AG20443 (cell line): ENCODE data around the gene SLC44A5.
"Not testable (repeated sequence)": the region's sequence is repeated elsewhere in the genome, so short reads cannot be mapped to it uniquely, and the experiment has no call there.

ENCODE experiments used
- DNase-seq: peaks from one replicate; pipeline ENCODE4 v3.0.0; 2012; ENCODE audit warnings: low spot score, mixed read lengths

Gene SLC44A5

GRCh38 chr1:75520862-75521475 is 89.9 kb downstream of the SLC44A5 start:
- no peak for DNase-seq

GRCh38 chr1:75519651-75520427 is 91.1 kb downstream of the SLC44A5 start:
- no peak for DNase-seq

DNA sequence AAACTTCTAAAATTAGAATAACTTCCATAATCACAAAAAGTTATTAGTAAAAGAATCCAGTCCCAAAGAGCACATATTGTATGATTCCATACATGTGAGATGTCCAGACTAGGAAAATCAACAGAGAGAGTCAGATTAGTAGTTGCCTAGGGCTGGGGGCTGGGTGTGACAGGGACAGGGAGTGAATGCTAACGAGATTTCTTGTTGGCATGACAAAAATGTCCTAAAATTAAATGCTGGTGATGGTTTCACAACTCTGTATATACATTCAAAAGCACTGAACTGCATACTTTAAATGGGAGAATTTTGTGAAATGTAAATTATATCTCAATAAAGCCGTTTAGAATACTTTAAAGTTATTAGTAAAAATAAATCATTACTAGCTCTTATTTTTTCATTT is 92.2 kb downstream of the SLC44A5 start:
- no peak for DNase-seq

DNA sequence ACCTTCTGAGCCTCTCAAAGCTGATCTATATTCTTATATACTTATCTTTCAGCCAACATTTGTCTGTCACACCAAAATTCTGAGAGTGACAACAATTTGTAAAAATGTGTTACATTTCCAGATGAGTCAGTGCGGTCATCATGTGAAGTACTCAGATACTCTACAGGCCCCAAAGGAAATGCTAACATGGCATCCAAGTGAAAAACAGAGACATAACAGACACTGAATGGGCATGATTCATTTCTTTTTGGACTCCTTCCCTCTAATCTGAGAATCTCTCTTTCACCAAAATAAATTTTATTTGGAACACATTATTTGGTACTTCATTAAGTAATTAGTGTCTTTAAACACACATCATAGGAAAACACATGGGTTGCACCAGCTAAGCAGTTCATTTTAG is 96.6 kb downstream of the SLC44A5 start:
- no peak for DNase-seq

GRCh38 chr1:75506976-75507375 is 103.9 kb downstream of the SLC44A5 start:
- DNase-seq: no peak

DNA sequence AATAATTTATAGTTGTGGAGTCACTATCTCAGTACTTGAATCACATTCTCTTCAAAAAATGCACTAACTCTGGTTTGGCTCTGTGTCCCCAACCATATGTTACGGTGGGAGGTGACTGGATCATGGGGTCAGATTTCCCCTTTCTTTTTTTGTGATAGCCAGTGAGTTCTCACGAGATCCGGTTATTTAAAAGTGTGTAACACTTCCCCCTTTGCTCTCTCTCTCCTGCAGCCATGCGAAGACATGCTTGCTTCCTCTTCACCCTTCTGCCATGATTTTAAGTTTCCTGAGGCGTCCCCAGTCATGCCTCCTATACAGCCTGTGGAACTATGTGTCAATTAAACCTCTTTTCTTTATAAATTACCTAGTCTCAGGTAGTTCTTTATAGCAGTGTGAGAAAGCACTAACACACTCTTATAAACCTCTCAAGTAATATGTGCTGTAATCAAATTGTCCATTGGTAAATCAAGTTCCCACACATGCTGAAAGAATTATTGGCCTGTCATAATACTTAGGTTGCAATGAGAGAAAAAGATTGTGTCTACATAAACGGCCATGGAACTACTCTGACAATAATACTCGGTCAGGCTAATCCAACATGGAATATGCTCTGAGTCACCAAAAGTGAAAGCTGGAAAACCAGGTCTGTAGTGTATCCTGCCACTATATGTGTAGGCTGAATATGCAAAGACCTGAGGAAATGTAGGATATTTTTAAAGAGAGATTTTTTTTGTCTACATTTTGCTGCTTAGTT is 107.5 kb downstream of the SLC44A5 start:
- no peak for DNase-seq

DNA sequence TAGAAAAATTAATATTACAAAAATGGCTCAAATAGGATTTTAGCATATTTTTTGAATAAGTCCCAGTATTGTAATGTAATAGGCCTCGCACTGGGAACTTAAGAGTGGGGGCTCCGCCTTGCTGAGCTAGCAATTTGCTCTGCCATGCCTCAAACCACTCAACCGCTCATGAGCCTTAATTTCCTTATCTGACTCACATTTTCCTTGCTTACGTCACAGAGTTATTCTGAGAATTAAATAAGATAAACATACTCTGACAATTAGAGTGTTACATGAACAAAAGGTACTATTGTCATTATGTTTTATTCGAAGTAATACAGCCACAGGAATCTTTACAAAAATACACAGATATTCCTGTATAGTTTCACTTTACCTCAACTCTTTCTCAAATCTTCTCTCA is 108.1 kb downstream of the SLC44A5 start:
- no peak for DNase-seq

DNA sequence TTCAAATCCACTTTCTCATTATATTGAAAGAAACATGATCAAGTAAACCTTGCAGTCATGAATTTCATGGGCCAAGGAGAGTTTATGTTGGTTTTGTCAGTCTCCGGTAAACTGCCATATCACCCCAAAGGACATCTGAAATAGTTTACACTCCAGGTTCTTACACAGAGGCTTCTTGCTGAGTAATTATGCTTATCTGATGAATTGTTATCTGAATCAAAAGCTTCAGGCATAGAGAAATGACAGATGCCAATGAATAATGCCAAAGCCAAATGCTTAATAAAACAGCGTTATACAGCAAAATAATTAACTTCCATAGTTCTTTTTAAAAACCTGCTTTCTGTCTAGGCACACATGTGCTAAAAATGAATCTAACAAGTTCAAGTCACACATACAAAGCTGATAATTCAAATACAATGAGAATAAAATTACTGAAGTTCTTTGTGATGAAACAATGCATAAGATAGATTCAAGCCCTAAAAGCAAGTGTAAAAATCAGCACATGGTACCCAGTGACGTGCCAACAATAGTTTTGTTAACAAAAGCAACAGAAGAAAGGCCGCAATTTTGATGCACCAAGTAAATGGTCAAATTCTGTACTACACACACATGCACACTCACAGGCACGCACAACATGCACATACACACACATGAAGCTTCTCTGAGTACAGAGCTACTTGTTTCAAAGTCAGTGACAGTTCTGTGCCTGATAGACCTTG is 109.2 kb downstream of the SLC44A5 start:
- no peak for DNase-seq

DNA sequence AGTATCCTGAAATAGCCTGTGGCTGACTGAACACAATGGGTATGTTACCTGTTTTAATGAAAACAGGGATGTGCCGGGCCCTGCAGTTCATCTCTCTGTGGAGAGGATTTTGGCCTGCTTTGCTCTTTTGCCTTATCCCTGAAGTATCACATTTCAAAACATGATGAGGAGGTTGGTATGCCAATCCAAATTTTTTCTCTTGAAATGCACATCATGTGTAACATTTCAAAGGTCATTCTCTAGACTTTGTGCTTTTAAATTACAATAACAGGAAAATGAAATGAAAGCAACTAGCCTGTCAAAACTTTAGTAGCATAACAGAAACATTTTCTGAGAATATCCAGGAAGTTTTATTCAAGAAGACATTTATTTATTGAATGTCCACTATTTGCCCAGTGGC is 118.9 kb downstream of the SLC44A5 start:
- DNase-seq: no peak

GRCh38 chr1:75487399-75487798 is 123.5 kb downstream of the SLC44A5 start:
- no peak for DNase-seq

DNA sequence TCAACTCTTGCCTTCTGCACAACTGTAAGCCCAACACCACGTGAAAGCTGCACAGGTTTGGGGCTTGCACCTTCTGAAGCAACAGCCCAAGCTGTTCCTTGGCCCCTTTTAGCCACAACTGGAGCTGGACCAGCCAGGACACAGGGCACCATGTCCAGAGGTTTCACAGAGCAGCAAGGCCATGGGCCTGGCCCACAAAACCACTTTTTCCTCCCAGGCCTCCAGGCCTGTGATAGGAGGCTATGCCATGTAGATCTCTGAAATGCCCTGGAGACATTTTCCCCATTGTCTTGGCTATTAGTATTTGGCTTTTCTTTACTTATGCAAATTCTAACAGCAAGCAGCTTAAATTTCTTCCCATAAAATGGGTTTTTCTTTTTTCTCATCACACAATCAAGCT is 126.1 kb downstream of the SLC44A5 start:
- no peak for DNase-seq

- no peak for DNase-seq
These were observed 128.0 kb downstream of the SLC44A5 start for GRCh38 chr1:75482951-75483350.

GRCh38 chr1:75476486-75476885 is 134.4 kb downstream of the SLC44A5 start:
- DNase-seq: not testable (repeated sequence)

DNA sequence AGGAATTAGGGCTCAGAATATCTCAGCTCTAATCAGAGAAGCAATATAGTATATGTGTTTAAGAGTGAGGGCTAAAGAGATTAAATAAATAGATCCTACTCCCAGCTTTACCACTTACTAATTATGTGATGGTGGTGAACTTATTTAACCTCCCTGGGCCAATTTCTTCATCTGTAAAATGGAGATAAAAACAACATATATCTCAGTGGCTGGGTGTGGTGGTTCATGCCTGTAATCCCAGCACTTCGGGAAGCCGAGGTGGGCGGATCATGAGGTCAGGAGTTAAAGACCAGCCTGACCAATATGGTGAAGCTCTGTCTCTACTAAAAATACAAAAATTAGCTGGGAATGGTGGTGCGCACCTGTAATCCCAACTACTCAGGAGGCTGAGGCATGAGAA is 135.2 kb downstream of the SLC44A5 start:
- DNase-seq: no peak

- no peak for DNase-seq
These were observed 137.8 kb downstream of the SLC44A5 start for GRCh38 chr1:75472971-75473603.

DNA sequence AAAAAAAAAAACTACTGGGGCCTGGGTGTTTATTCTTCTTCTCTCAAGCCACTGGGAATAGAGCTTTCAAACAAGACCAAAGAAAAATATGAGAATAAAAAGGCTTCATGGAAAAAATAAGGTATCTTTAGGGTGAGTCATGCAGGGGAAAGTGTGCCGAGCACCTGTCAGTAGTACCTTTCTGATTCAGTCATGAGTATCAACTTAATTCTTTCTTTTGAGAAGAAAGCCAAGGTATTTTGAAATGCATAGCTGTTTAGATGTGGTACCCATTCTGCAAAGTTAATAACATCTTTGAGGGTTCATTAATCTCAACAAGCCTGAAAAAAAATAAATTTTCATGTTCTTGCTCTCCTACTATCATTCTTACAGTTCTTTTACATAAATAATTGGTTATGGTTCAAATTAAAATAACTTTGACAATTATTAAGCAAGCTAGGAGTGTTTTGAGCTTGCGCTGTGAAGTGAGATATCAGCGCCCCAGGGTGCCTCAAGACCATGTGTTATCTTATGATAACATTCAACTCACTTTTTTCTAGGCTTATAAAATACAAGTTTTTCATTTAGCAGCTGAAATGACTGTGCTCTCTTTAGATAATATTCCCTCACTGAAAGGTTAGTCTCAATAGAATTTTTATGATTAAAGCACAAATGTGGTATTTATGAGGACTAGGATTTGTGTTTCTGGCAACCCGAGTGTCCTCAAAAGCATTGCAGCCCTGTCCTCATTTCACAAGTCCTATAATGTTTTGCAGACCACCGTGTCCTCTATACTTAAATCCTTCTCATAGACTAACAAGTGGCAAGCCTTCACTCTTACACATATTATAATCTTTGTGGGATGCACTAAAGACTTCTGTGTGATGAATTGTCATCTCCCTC is 138.6 kb downstream of the SLC44A5 start:
- DNase-seq: no peak

- DNase-seq: no peak
These were observed 139.7 kb downstream of the SLC44A5 start for GRCh38 chr1:75471252-75471651.

DNA sequence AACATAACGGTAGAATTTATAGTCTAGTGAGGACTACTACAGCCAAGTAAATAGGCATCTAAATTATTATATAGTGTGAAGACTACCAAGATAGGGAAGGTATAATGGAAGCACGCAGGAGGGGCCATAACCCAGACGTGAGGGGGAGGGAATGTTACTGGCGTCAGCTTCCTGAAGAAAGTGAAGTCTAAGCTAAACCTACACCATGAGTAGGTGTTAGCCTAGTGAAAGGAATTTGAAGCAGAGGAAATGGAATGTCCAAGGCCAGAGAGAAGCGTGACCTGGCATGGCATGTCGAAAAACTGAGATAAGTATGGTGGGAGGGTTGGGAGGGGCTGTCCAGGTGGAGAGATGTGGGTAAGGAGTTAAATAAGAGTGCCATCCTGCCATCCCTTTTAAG is 140.5 kb downstream of the SLC44A5 start:
- no peak for DNase-seq

DNA sequence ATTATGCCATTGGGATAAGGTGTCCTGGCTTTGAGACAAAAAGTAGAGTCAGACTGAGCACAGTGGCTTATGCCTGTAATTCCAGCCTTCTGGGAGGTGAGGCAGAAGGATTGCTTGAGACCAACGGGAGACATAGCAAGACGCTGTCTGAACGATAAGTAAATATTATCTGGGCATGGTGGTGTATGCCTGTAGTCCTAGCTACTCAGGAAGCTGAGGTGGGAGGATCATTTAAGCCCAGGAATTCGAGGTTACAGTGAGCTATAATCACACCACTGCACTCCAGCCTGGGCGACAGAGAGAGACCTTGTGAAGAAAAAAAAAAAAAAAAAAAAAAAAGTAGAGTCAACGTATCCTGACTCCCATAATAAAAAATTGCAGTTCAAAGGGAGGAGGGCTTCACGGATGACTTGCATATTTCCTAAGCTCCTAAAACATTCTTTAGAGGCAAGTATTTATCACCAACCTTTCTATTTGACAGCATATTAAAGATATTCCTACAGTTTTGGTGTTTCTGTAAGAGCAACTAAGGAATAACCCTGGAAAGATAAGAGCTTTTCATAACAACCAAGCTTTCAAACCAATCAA is 141.2 kb downstream of the SLC44A5 start:
- no peak for DNase-seq

DNA sequence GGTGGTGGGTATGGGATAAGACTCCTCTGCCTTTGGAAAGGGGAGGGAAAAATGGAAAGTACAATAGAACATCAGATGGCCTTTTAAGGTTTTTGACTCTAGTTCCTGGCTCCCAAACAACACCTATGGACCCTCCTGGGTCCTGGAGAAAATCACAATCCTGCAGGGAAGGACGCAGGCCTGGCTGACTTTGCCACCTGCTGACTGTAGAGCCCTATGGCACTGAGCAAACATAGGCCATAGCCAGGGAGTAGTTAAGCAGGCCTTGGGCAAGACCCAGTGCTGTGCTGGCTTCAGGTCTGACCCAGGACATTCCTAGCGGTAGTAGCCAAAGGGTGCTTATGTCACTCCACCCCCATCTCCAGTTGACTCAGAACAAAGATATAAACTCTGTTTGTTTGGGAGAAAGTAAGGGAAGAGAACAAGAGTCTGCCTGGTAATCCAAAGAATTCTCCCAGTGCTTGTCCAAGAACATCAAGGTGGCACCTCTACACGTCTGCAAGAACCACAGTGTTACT is 149.0 kb downstream of the SLC44A5 start:
- no peak for DNase-seq
